Fibroblast of peridontal ligament (primary cell): ENCODE data around the gene CNOT1.
"Not testable (repeated sequence)": the region's sequence is repeated elsewhere in the genome, so short reads cannot be mapped to it uniquely, and the experiment has no call there.

Source experiments
- DNase-seq: peaks from one replicate; pipeline ENCODE4 v3.0.0-alpha.2; 2010; ENCODE audit errors: extremely low read depth

CNOT1 gene

GRCh38 chr16:58502217-58502921 is 127.3 kb downstream of the CNOT1 start:
- DNase-seq = no peak

- DNase-seq = no peak
These were observed 128.1 kb downstream of the CNOT1 start for GRCh38 chr16:58501242-58502131.

GRCh38 chr16:58500430-58501241 is 129.0 kb downstream of the CNOT1 start:
- no peak for DNase-seq

GRCh38 chr16:58499615-58500351 is 129.8 kb downstream of the CNOT1 start, which contains the start of gene NDRG4:
NDRG4 (plus strand) TSS chr16:58500143; CDS start chr16:58500249, 106 bp downstream.
- DNase-seq = peak; percentile 87

- DNase-seq = no peak
These were observed 130.5 kb downstream of the CNOT1 start for GRCh38 chr16:58499092-58499511.

GRCh38 chr16:58498341-58499091 is 131.1 kb downstream of the CNOT1 start:
- no peak for DNase-seq

- DNase-seq = no peak
These were observed 131.7 kb downstream of the CNOT1 start for GRCh38 chr16:58497935-58498334.

GRCh38 chr16:58497468-58497867 is 132.2 kb downstream of the CNOT1 start:
- no peak for DNase-seq

- DNase-seq = no peak
These were observed 133.9 kb downstream of the CNOT1 start for GRCh38 chr16:58495521-58496331.

- DNase-seq = peak; percentile 99
These were observed 134.6 kb downstream of the CNOT1 start for GRCh38 chr16:58494981-58495520.

GRCh38 chr16:58493756-58494431 is 135.7 kb downstream of the CNOT1 start:
- DNase-seq = no peak

GRCh38 chr16:58492735-58493134 is 136.9 kb downstream of the CNOT1 start:
- no peak for DNase-seq

- DNase-seq = no peak
These were observed 137.6 kb downstream of the CNOT1 start for GRCh38 chr16:58492066-58492465.

- not testable (repeated sequence) for DNase-seq
These were observed 139.1 kb downstream of the CNOT1 start for GRCh38 chr16:58490539-58490938.

- DNase-seq = no peak
These were observed 139.6 kb downstream of the CNOT1 start for GRCh38 chr16:58490065-58490464.

GRCh38 chr16:58488531-58488930 is 141.1 kb downstream of the CNOT1 start:
- DNase-seq = no peak

GRCh38 chr16:58487566-58488351 is 141.9 kb downstream of the CNOT1 start:
- peak; percentile 54 for DNase-seq
